HEK293 (cell line): ENCODE measurements around the gene FHAD1.

Experiments
- CTCF ChIA-PET: fragments of 350-600 bp; formaldehyde crosslinking; extraction: SDS; loops from one replicate; lab custom pipeline; 2021; ENCODE audit warnings: antibody characterized with exemption; lab: Yijun Ruan, JAX
- POLR2A ChIA-PET: fragments of 300-600 bp; formaldehyde crosslinking; extraction: SDS; loops from one replicate; lab custom pipeline; 2020; ENCODE audit warnings: antibody characterized with exemption, inconsistent platforms; lab: Yijun Ruan, JAX
- H3K27ac ChIP-seq: fragments of 200-500 bp; sonication (Bioruptor generic); 2 replicates; pipeline ENCODE4 v1.5.1; 2014; ENCODE audit warnings: low read depth, low read length, control low read depth, inconsistent platforms; ENCODE audit errors: extremely low read depth
- H3K36me3 ChIP-seq, 2 experiments: fragments of 200-500 bp in 1 of 2; sonication (Bioruptor generic) in 1 of 2; 1 replicate in 1 of 2; 2 replicates in 1 of 2; pipeline ENCODE4 v1.5.1; 2014 to 2017; ENCODE audit warnings: inconsistent platforms in 2 of 2, low read length in 2 of 2; ENCODE audit not compliant: control insufficient read depth in 2 of 2, insufficient read depth in 1 of 2
- H3K4me1 ChIP-seq: fragments of 200-500 bp; sonication (Bioruptor generic); 2 replicates; pipeline ENCODE4 v1.5.1; 2014; ENCODE audit warnings: mild to moderate bottlenecking, low read length, inconsistent platforms; ENCODE audit not compliant: control insufficient read depth, insufficient read depth
- H3K4me3 ChIP-seq: 2 replicates; pipeline ENCODE4 v1.5.1; 2011; ENCODE audit warnings: low read depth, mild to moderate bottlenecking, control low read depth, low read length, moderate library complexity
- H3K9me3 ChIP-seq: fragments of 200-500 bp; sonication (Bioruptor generic); 2 replicates; pipeline ENCODE4 v1.5.1; 2014; ENCODE audit warnings: low read depth, low read length, inconsistent platforms; ENCODE audit not compliant: control insufficient read depth, insufficient read depth
- EGR2 ChIP-seq: fragments of 450-650 bp; formaldehyde crosslinking; IDR thresholded peaks from 2 replicates; pipeline ENCODE4 v1.5.1; 2016; ENCODE audit warnings: low read depth, missing biosample characterization, missing genetic modification characterization
- KLF16 ChIP-seq: fragments of 450-650 bp; formaldehyde crosslinking; IDR thresholded peaks from 2 replicates; pipeline ENCODE4 v1.5.1; 2017; ENCODE audit warnings: missing biosample characterization, missing genetic modification characterization
- PATZ1 ChIP-seq: fragments of 450-650 bp; formaldehyde crosslinking; IDR thresholded peaks from 2 replicates; pipeline ENCODE4 v1.5.1; 2016; ENCODE audit warnings: missing biosample characterization, missing genetic modification characterization
- SCRT1 ChIP-seq: fragments of 450-650 bp; formaldehyde crosslinking; IDR thresholded peaks from 2 replicates; pipeline ENCODE4 v1.5.1; 2016; ENCODE audit warnings: missing biosample characterization, missing genetic modification characterization, borderline replicate concordance
- SP2 ChIP-seq: fragments of 450-650 bp; formaldehyde crosslinking; IDR thresholded peaks from 2 replicates; pipeline ENCODE4 v1.5.1; 2016; ENCODE audit warnings: missing biosample characterization, missing genetic modification characterization
- SP7 ChIP-seq: fragments of 450-650 bp; formaldehyde crosslinking; IDR thresholded peaks from 2 replicates; pipeline ENCODE4 v1.5.1; 2016; ENCODE audit warnings: missing biosample characterization, missing genetic modification characterization
- ZBTB11 ChIP-seq: fragments of 450-650 bp; formaldehyde crosslinking; conservative IDR thresholded peaks from 2 replicates; pipeline ENCODE4 v1.5.1; 2016; ENCODE audit warnings: low read depth, missing biosample characterization, missing genetic modification characterization
- ZBTB17 ChIP-seq: fragments of 450-650 bp; formaldehyde crosslinking; IDR thresholded peaks from 2 replicates; pipeline ENCODE4 v1.5.1; 2016; ENCODE audit warnings: missing biosample characterization, missing genetic modification characterization
- ZBTB20 ChIP-seq: fragments of 450-650 bp; formaldehyde crosslinking; IDR thresholded peaks from 2 replicates; pipeline ENCODE4 v1.5.1; 2016; ENCODE audit warnings: missing biosample characterization, missing genetic modification characterization
- ZBTB26 ChIP-seq: fragments of 450-650 bp; formaldehyde crosslinking; optimal IDR thresholded peaks from 2 replicates; pipeline ENCODE3; 2016; ENCODE audit warnings: missing biosample characterization, mild to moderate bottlenecking, missing genetic modification characterization
- ZFP37 ChIP-seq: fragments of 450-650 bp; formaldehyde crosslinking; IDR thresholded peaks from 2 replicates; pipeline ENCODE4 v1.5.1; 2016; ENCODE audit warnings: missing biosample characterization, missing genetic modification characterization
- ZFP69B ChIP-seq: fragments of 450-650 bp; formaldehyde crosslinking; IDR thresholded peaks from 2 replicates; pipeline ENCODE4 v1.5.1; 2016; ENCODE audit warnings: missing biosample characterization, missing genetic modification characterization
- ZIC2 ChIP-seq: fragments of 450-650 bp; formaldehyde crosslinking; IDR thresholded peaks from 2 replicates; pipeline ENCODE4 v1.5.1; 2016; ENCODE audit warnings: missing biosample characterization, missing genetic modification characterization
- ZNF112 ChIP-seq: fragments of 450-650 bp; formaldehyde crosslinking; IDR thresholded peaks from 2 replicates; pipeline ENCODE4 v1.5.0; 2017; ENCODE audit warnings: missing biosample characterization, missing genetic modification characterization
- ZNF184 ChIP-seq: fragments of 450-650 bp; IDR thresholded peaks from 2 replicates; pipeline ENCODE4 v1.5.1; 2018; ENCODE audit warnings: missing biosample characterization, mild to moderate bottlenecking, missing genetic modification characterization
- ZNF211 ChIP-seq: fragments of 450-650 bp; formaldehyde crosslinking; IDR thresholded peaks from 2 replicates; pipeline ENCODE4 v1.5.1; 2016; ENCODE audit warnings: low read depth, missing biosample characterization, missing genetic modification characterization
- ZNF335 ChIP-seq: fragments of 450-650 bp; formaldehyde crosslinking; conservative IDR thresholded peaks from 2 replicates; pipeline ENCODE4 v1.5.1; 2016; ENCODE audit warnings: missing biosample characterization, missing genetic modification characterization
- ZNF404 ChIP-seq: fragments of 450-650 bp; formaldehyde crosslinking; IDR thresholded peaks from 2 replicates; pipeline ENCODE4 v1.5.1; 2017; ENCODE audit warnings: missing biosample characterization, missing genetic modification characterization
- ZNF449 ChIP-seq: fragments of 450-650 bp; formaldehyde crosslinking; IDR thresholded peaks from 2 replicates; pipeline ENCODE4 v1.5.1; 2017; ENCODE audit warnings: missing biosample characterization, mild to moderate bottlenecking, missing genetic modification characterization, moderate library complexity
- ZNF473 ChIP-seq: fragments of 450-650 bp; formaldehyde crosslinking; IDR thresholded peaks from 2 replicates; pipeline ENCODE4 v1.5.1; 2017; ENCODE audit warnings: missing biosample characterization, missing genetic modification characterization
- ZNF501 ChIP-seq: fragments of 450-650 bp; formaldehyde crosslinking; IDR thresholded peaks from 2 replicates; pipeline ENCODE4 v1.5.1; 2016; ENCODE audit warnings: missing biosample characterization, missing genetic modification characterization
- ZNF530 ChIP-seq: fragments of 450-650 bp; formaldehyde crosslinking; IDR thresholded peaks from 2 replicates; pipeline ENCODE4 v1.5.1; 2016; ENCODE audit warnings: low read depth, missing biosample characterization, missing genetic modification characterization
- ZNF549 ChIP-seq: fragments of 450-650 bp; IDR thresholded peaks from 2 replicates; pipeline ENCODE4 v1.5.1; 2018; ENCODE audit warnings: missing biosample characterization, missing genetic modification characterization, mild to moderate bottlenecking, inconsistent platforms, moderate library complexity
- ZNF560 ChIP-seq: fragments of 450-650 bp; formaldehyde crosslinking; IDR thresholded peaks from 2 replicates; pipeline ENCODE4 v1.5.1; 2017; ENCODE audit warnings: missing biosample characterization, missing genetic modification characterization, borderline replicate concordance
- ZNF610 ChIP-seq: fragments of 450-650 bp; formaldehyde crosslinking; IDR thresholded peaks from 2 replicates; pipeline ENCODE4 v1.5.1; 2016; ENCODE audit warnings: missing biosample characterization, missing genetic modification characterization, borderline replicate concordance
- ZNF629 ChIP-seq: fragments of 450-650 bp; formaldehyde crosslinking; IDR thresholded peaks from 2 replicates; pipeline ENCODE4 v1.5.1; 2017; ENCODE audit warnings: missing biosample characterization, missing genetic modification characterization
- ZNF639 ChIP-seq: fragments of 450-650 bp; formaldehyde crosslinking; IDR thresholded peaks from 2 replicates; pipeline ENCODE4 v1.5.1; 2016; ENCODE audit warnings: missing biosample characterization, missing genetic modification characterization
- ZNF660 ChIP-seq: fragments of 450-650 bp; IDR thresholded peaks from 2 replicates; pipeline ENCODE4 v1.5.1; 2018; ENCODE audit warnings: missing biosample characterization, mild to moderate bottlenecking, missing genetic modification characterization
- ZNF791 ChIP-seq: fragments of 450-650 bp; formaldehyde crosslinking; IDR thresholded peaks from 2 replicates; pipeline ENCODE4 v1.5.1; 2016; ENCODE audit warnings: missing biosample characterization, missing genetic modification characterization
- ZSCAN23 ChIP-seq: fragments of 450-650 bp; formaldehyde crosslinking; IDR thresholded peaks from 2 replicates; pipeline ENCODE4 v1.5.1; 2016; ENCODE audit warnings: missing biosample characterization, missing genetic modification characterization
- ZSCAN30 ChIP-seq: fragments of 450-650 bp; IDR thresholded peaks from 2 replicates; pipeline ENCODE4 v1.5.1; 2018; ENCODE audit warnings: missing biosample characterization, mild to moderate bottlenecking, missing genetic modification characterization, moderate library complexity

Gene FHAD1

GRCh38 chr1:15337656-15338402, 90.8 kb downstream of the FHAD1 start (continued):
- TF ChIP-seq ZNF335 (no peak), ZNF791 (no peak), ZNF112 (tag by site-specific recombination) (no peak), PATZ1 (tag by site-specific recombination) (no peak), ZNF549 (tag by site-specific recombination) (no peak), ZNF184 (0 out of 2 replicates have a peak, but pooled peaks have one; percentile 18), ZNF473 (no peak), SP7 (tag by site-specific recombination) (peak; percentile 29; the same call in 1 of the 2 replicates), EGR2 (tag by site-specific recombination) (peak; percentile 55), ZNF501 (tag by site-specific recombination) (no peak), ZNF211 (tag by site-specific recombination) (no peak), ZSCAN23 (tag by site-specific recombination) (no peak), ZNF449 (tag by site-specific recombination) (peak; percentile 69; the same call in 1 of the 2 replicates), ZIC2 (tag by site-specific recombination) (peak; percentile 87), ZNF530 (tag by site-specific recombination) (no peak), ZNF404 (no peak), ZBTB17 (tag by site-specific recombination) (no peak), ZFP37 (tag by site-specific recombination) (no peak), ZNF660 (tag by site-specific recombination) (0 out of 2 replicates have a peak, but pooled peaks have one; percentile 41), ZFP69B (tag by site-specific recombination) (0 out of 2 replicates have a peak, but pooled peaks have one; percentile 40), ZNF610 (no peak), ZNF629 (peak; percentile 42; the same call in 1 of the 2 replicates), SP2 (no peak), ZBTB26 (peak; percentile 5)

GRCh38 chr1:15339570-15339969, 92.5 kb downstream of the FHAD1 start:
- Histone ChIP-seq H3K36me3 (no peaks in the 10 kb centered on the region), H3K27ac (no peak overlapping the region), H3K4me1 (no peaks in the 10 kb centered on the region), H3K4me3 (no peak overlapping the region), H3K9me3 (no peaks in the 10 kb centered on the region)
- ChIA-PET CTCF (interaction anchor here (3.0 to 3.7 kb wide), 2 partner anchors 16 to 92 kb away, joined by 9 to 13 read pairs; no protein-coding TSS in a partner anchor), POLR2A (no interaction called here)
- no peak for TF ChIP-seq ZBTB20 (tag by site-specific recombination)
- no peak for TF ChIP-seq ZSCAN30 (tag by site-specific recombination)
- no peak for TF ChIP-seq ZBTB11 (tag by site-specific recombination)
- no peak for TF ChIP-seq SCRT1 (tag by site-specific recombination)
- TF ChIP-seq KLF16 (tag by site-specific recombination) = no peak
- no peak for TF ChIP-seq ZNF639 (tag by site-specific recombination)
- TF ChIP-seq ZNF560 = no peak
